HG02943 (cell line): ENCODE measurements around the gene CD79B.
"Not testable (repeated sequence)": the region's sequence is repeated elsewhere in the genome, so short reads cannot be mapped to it uniquely, and the experiment has no call there.

Source experiments
- ATAC-seq: cut with Tn5 transposase; IDR thresholded peaks from one replicate; pipeline ENCODE4 v1.9.1; 2021; ENCODE audit warnings: mild to moderate bottlenecking, low read depth, moderate library complexity; ENCODE audit not compliant: unreplicated experiment

The CD79B gene

DNA sequence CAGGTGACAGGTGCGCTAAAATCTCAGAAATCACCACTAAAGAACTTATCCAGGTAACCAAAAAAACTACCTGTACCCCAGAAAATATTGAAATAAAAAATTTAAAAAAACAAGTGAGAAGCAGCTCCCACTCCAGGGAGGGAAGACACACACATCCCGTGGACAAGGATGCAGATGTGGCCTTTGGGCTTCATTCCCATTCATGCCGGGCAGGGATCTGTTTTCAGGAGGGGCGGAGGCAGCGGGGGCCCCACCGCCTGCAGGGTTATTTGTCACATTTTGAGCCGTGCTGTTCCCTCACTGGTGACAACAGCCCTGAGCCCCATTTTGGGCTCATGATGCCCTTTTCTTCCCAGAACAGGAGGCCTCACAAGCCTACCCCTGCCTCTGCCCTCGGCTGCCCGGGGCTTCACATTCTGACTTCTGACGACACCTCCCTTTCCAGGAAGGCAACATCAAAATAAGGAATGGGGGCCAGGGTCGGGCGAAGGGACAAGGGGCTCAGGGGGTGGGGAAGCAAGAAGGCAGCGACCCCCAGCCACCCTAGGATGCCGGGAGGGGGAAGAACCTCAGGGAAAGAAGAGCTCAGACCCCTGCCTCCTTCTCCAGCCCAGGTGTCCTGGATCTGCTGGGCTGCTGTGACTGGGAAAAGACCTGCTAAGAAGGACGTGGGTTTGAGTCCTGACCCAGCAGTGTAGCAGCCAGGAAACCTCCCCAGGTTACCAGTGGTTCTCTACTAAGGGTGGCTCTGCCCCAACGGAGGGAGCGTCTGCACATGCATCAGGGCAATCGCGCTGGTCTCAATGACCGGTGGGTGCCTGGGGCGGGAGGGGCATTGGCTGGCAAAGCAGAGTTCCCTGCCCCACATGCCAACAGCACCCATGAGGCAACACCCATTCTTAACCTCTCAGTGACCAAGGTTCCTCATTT is 2.3 kb upstream of the CD79B start:
- ATAC-seq: no peak

DNA sequence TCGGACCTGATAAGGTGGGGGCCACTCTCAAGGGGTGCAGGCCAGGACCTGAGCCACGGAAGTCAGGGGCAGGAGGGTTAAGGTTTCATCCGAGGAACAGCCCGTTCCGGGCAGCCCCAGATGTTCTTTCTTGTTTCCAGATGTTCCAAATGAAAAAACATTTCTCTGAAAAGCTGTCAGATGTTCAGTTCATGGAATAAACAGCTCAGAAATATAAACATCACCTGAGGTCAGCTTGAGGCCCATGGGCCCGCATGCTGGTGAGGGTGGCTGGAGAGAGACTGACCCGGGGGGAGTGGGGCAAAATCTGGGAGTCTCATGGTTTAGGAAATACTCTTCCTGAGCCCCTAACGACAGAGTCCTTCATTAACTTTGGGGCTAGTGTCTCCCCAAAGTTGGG is 1.5 kb upstream of the CD79B start:
- no peak for ATAC-seq

DNA sequence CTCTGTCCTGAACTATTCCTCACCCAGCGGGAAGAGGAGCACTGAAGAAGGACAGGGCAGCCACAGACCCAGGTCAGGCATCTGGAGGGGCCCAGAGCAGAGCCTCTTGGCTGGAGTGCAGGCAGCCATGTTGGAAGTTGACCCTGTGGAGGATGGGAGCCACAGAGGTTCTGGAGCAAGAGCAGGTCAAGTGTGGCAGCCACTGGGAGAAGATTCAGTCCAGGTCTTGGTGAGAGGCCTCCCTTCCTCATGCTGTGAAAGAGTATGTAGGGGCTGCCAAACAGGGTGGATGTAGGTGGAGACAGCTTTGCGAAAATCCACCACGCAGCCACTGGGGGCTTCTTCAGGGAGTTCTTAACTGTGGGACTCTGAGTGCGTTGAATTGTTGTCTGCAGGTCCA is 590 bp upstream of the CD79B start:
- ATAC-seq: no peak

DNA sequence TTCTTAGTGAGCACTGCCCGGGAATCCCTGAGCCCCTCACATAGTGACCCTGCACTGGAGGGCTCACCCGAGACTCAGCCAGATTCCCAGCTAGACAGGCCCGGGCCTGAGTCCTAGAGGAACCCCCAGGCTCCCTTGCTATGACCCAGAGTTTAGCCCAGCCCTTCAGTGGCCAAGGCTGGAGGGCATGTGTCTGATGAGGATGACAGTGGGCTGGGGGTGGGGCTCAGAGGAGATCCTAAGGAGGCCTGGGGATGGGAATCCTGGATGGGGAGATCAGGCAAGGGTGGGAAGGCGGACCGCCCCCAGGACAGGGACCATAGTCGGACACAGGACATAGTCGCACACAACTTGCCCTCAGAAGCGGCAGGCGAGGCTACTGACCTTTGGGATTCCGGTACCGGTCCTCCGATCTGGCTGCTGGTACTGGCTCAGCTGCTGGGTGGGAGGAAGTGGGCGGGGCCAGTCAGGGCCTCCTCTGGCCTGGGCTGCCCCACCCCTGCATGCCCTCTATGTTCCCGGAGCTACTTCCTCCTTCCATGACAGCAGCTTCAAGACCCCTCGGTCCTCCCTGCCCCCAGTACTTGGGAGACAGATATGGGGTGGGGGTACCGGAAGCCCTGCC is 1.1 kb downstream of the CD79B start:
- no peak for ATAC-seq

DNA sequence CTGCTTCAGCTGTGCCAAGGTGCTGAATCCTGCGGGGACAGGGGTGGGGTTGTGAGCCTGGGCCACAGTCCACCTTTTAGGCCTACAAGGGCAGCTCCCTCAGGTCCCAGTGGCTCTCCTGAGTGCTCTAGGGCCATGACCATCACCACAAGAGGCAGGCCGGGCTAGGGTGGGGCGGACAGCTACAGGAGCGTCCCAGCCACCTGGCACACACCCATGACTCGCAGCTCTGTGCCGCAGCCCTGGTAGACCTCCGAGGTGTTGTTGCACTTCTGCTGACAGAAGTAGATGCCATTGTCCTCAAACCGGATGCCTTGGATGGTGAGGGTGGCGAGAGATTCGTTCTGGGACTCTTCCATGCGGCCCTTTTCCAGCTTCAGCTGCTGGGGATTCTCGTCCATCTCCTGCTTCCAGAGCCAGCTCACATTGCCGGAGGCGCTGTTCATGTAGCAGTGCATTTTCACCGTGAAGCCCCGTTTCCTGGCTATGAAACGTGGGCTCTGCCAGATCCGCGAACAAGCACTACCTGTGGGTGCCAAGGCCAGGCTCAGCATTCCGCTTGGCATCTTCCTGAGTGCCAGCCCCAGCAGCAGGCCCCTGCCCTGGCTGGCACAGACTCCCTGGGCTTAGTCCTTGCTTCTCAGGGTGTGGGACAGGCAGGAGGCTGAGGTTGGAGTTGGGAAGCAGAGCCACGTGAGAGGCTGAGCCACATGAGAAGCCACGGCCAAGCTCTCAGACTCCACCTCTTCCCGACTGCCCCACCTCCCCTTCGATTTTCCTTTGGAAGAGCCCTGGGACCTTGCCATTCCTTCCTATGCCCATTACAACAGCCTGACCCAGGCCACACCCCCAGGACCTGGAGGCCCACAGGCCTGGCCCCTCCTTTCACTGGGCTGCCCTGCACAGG is 2.0 kb downstream of the CD79B start:
- no peak for ATAC-seq

DNA sequence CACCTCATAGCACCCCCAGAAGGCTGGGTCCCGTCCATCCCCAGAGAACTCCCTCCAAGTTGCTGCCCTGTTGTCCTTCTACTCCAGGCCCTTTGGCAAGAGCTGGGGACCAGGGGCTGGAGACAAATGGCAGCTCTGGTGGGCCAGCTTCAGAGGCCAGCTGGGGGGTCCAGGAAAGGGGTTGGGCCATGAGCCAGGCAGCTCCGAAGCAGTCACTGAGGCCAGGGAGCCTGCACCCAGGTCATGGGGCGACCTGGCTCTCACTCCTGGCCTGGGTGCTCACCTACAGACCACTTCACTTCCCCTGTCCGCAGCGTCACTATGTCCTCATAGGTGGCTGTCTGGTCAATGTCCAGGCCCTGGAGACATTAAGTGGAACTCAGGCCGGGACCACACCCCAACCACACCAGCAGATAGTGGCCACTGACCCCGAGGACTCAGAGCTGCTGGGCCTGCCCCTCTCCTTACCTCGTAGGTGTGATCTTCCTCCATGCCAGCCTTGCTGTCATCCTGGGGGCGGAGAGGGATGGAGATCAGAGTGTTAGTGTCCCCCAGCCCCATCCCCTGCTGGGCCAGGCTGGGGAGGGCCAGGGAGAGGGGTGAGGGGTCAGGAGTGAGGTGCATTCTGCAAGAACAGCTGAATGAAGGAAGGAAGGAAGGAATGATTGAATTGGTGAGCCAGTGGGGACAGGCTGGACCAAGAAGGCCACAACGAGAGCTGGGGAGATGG is 3.0 kb downstream of the CD79B start:
- no peak for ATAC-seq

DNA sequence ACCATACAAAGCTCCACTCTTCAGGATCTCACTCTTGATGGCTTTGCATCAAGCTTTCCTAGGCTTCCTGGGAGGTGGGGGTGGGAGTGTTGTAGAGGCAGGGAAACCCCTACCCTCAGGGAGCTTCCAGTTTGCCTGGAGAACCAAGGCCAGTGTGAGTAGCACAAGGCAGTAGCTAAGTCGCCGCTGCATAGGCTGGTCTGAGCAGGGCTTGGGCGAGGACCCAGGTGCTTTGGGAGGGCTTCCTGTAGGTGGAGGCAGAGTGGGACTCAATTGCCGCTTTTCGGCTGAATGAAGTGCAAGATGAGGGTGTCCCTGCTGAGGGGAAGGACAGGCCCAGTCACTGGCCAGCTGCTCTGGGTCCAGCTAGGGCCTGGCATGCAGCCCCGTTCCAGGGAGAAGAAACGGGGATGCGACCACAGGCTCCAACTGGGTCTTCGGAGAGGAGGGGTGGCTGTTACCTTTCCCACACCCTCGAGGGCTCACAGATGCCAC is 3.9 kb downstream of the CD79B start:
- no peak for ATAC-seq

DNA sequence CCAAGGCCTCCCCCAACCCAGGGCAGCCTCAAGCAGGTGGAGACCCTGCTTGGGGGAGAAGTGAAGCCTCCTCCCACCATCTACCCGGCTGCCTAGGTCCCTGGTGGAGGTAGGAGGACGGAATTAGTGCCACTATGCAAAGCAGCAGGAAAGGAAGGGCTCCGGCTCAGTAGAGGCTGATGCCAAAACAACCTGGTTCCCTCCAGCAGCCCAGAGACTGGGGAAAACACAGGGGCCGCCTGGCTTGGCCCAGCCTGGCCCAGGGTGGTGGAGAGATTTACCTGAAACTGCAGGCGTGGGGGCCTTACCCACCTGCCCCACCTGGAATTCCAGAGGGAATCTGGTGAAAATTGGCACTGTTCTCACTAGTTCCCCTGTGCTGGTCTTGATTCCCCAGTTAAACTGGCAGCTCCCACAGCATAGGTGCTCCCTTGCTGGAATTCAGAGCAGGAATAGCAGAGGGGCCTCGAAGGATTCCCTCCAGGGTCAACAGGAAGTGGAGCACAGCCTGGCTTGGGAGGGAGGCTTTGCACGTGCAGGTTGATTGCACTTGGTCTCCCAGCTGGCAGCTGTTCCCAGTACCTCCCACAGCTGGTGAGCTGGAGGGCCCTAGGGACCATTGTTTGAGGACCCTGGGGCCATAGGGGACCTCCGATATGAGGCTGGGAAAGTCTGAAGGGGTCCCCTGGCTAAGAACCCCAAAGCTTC is 4.5 kb downstream of the CD79B start:
- no peak for ATAC-seq

DNA sequence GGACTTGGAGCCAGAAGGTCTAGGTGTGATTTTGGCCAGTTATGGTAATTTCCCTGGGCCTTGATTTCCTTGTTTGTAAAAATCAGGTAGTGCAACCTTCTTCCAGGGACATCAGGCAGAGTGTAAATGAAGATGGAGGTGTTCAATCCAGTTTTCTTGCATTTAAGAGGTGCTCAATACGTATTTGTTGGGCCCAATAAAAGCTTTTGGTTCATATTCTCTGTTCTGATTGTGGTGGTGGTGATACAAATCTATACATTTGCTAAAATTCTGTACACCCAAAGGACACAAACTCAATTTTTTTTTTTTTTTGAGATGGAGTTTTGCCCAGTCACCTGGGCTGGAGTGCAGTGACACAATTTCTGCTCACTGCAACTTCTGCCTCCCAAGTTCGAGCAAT is 6.0 kb downstream of the CD79B start:
- ATAC-seq: no peak

DNA sequence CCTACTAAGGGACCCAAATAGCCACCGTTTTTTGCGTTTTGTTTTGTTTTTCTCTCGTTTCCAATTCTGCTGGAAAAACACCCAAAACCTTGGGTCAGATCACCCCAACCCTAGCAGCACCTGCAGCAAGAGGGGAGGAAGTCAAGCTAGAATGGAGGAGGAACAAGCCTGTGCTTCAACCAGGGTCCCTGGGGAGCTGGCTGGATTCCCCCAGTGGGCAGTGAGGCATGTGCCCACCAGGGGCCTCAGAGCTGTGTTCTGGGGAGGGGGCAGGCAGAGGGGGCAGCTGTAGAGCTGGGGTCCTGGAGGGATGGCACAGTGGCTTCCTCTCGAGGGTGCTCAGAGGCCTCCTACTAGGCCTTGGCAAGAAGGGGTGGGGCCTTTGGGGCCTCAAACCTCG is 6.5 kb downstream of the CD79B start:
- no peak for ATAC-seq

DNA sequence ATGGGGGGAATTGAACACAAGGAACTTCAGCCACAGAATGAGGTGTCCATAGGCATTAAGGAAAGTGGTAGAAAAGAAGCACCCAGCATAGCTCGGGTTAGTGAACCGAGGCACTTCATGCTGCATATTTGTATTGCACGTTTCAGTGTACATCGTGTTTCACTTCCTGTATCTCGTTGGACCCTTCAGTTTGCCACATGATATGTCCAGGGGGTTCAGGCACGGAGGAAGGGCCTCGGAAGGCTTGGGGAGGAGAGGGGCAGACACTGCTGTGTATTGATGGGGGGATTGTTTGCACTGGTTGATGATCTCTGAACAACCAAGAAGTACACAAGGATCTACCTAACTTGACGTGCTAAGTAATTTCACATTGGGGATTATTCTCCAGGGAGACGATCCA is 9.7 kb downstream of the CD79B start:
- not testable (repeated sequence) for ATAC-seq

DNA sequence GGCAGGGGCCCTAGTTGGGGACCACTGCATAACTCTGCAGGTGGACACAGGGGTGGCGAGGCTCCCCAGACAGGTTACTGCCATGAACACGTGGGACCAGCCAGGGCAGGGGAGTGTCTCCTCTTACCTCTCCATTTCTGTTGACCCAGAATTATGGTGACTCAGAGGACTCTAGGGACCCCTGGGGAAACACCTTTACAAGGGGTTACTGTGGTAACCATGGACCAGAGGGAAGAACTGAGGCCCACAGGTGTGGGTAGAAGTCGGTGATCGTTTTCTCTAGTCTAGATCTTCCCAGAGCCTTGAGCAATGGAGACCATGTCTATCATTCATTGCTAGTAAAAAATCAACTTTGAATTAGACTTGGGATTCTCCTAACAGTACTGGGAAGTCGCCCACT is 11.4 kb downstream of the CD79B start:
- ATAC-seq: not testable (repeated sequence)

DNA sequence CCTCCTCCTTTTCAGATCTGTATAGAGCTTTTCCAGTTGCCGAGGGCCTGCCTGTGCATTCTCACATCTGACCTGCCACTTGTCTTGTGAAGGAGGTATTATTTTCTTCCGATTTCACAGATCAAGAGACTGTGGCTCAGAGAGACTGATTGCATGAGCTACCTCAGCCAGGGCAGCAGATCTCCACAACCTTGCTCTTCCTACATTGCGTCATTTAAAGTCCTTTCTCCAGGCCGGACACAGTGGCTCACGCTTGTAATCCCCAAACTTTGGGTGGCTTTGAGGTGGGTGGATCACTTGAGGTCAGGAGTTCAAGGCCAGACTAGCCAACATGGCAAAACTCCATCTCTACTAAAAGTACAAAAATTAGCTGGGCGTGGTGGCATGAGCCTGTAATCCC is 12.1 kb downstream of the CD79B start:
- not testable (repeated sequence) for ATAC-seq

DNA sequence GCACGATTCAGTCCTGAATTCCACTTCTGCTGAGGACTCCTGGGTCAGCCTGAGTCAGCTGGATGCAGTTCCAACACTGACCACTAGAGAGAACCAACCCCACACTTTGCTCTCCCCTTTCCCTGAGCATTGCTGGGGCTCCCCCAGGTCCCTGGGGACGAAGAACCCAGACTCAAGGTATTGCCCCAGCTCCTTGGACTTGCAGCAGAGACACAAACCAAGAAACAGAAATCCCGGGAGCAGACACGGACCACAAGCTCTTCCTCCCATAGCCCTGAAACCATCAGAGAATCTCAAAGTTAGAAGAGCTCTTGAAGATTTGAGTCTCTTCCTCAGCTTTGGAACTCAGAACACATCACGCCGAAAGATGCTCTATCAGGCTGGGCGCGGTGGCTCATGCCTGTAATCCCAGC is 12.8 kb downstream of the CD79B start:
- ATAC-seq: no peak

DNA sequence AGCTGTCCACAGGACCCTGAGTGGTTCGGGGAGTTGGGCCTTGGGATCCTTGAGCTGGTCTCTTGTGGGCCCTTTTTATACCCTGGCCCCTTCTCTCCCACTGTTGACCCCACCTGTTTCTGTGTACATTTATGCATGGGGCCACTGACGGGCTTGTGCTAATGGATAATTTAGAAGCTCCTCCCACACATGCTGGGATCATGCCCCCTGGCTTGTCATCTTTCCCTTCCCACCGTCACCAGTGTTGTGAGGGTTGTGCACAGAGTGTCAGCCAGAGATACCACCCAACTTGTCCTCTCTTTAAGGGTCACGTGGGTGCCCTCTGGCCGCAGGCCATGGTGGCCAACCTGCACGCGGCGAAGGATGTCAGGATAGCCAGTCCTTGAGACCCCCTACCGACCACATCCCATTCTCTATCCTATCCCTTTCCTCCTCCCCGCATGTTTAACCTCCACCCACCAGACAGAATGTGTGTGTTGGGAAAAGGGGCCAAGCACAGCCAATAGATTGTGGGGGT is 13.3 kb downstream of the CD79B start, which contains the start of gene GH1:
GH1 (minus strand) TSS at position 51 of the 517 bp plus-strand sequence. CDS start 63 bp downstream, outside the sequence.
- not testable (repeated sequence) for ATAC-seq

DNA sequence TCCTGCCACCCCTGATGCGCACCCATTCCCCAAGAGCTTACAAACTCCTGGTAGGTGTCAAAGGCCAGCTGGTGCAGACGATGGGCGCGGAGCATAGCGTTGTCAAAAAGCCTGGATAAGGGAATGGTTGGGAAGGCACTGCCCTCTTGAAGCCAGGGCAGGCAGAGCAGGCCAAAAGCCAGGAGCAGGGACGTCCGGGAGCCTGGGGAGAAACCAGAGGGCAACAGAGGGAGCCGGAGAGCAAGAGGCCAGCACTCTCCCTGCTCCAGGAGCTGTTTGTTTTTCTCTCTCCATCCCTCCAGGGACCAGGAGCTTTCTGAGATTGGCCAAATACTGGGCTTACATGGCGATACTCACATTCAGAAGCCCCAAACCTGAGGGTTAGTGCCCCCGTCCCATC is 13.8 kb downstream of the CD79B start:
- no peak for ATAC-seq

DNA sequence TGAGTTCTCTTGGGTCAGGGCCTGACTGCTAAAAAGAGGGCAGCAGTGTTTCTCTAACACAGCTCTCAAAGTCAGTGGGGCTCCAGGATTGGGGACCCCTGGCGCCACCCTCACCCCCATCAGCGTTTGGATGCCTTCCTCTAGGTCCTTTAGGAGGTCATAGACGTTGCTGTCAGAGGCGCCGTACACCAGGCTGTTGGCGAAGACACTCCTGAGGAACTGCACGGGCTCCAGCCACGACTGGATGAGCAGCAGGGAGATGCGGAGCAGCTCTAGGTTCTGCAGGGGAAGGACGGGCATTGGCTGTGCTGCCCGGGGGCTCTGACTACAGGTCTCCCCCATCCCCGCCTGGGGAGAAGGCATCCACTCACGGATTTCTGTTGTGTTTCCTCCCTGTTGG is 14.5 kb downstream of the CD79B start:
- no peak for ATAC-seq

DNA sequence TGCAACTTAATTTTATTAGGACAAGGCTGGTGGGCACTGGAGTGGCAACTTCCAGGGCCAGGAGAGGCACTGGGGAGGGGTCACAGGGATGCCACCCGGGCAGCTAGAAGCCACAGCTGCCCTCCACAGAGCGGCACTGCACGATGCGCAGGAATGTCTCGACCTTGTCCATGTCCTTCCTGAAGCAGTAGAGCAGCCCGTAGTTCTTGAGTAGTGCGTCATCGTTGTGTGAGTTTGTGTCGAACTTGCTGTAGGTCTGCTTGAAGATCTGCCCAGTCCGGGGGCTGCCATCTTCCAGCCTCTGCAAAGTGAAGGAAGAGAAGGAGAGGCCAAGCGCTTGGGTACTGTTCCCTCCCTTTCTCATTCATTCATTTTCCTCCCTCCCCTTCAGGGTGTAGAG is 14.9 kb downstream of the CD79B start:
- not testable (repeated sequence) for ATAC-seq

DNA sequence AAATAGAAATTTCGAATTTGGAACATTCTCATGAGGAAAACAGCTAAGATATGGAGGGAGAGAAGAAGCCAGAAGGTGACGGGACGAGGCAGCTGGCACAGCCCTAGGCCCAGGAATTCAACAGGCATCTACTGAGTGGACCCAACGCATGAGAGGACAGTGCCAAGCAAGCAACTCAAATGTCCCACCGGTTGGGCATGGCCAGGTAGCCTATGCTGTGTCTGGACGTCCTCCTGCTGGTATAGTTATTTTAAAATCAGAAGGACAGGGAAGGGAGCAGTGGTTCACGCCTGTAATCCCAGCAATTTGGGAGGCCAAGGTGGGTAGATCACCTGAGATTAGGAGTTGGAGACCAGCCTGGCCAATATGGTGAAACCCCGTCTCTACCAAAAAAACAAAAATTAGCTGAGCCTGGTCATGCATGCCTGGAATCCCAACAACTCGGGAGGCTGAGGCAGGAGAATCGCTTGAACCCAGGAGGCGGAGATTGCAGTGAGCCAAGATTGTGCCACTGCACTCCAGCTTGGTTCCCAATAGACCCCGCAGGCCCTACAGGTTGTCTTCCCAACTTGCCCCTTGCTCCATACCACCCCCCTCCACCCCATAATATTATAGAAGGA is 15.5 kb downstream of the CD79B start:
- no peak for ATAC-seq
